C4-2B (cell line): ENCODE measurements around the gene SNW1.

Source experiments
- H3K27ac ChIP-seq: fragments of 450-650 bp; 2 replicates; pipeline ENCODE4 v1.5.1; 2017
- ZFX ChIP-seq: fragments of 450-650 bp; IDR thresholded peaks from 2 replicates; pipeline ENCODE4 v1.6.1; 2017
- TF ChIP-seq, protein P1 (sequence below): fragments of 450-650 bp; conservative IDR thresholded peaks from 2 replicates; pipeline ENCODE4 v1.5.1; 2017; ENCODE audit warnings: mild to moderate bottlenecking

Gene SNW1

GRCh38 chr14:77674931-77675330, 86.0 kb downstream of the SNW1 start:
- TF ChIP-seq, protein P1, sequence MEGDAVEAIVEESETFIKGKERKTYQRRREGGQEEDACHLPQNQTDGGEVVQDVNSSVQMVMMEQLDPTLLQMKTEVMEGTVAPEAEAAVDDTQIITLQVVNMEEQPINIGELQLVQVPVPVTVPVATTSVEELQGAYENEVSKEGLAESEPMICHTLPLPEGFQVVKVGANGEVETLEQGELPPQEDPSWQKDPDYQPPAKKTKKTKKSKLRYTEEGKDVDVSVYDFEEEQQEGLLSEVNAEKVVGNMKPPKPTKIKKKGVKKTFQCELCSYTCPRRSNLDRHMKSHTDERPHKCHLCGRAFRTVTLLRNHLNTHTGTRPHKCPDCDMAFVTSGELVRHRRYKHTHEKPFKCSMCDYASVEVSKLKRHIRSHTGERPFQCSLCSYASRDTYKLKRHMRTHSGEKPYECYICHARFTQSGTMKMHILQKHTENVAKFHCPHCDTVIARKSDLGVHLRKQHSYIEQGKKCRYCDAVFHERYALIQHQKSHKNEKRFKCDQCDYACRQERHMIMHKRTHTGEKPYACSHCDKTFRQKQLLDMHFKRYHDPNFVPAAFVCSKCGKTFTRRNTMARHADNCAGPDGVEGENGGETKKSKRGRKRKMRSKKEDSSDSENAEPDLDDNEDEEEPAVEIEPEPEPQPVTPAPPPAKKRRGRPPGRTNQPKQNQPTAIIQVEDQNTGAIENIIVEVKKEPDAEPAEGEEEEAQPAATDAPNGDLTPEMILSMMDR: no peak
- no peak for TF ChIP-seq ZFX
- no peak overlapping the region for H3K27ac ChIP-seq

DNA sequence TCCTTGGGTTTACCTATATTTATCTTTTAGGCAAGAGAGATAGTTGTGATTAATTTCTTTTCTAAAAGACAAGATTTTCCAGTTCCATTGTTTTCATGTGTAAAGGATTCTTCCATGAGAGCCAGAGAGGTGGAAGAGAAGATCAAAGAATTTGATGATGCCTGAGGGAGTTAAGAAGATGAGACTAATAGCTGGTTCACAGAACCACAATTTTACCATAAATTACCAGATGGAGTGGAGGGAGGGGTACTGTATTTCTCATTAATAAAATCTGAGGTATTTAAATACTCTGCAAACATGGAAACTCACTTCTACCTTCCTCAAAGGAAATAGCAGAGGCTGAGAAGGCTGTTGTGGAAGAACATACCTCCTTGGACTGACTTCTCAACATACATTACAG, 87.8 kb downstream of the SNW1 start:
- no peak for TF ChIP-seq ZFX
- TF ChIP-seq, protein P1: no peak
- H3K27ac ChIP-seq: no peak overlapping the region
